Measurements from ENCODE around the gene C10orf143. TPM values are rescaled to one million over a fixed set of nuclear protein-coding genes. Genes with fewer than 3 reads are reported as not detected.

Gene C10orf143
- total and polyA plus RNA-seq, 7 donors: 1.4 to 9.6 (median 6.8) TPM

- intact Hi-C loops (cut with DNase I): no loop called here
These were observed 71.5 kb downstream of the C10orf143 start for GRCh38 chr10:130039141-130039540.

GRCh38 chr10:130038611-130039109, 72.0 kb downstream of the C10orf143 start:
- Histone ChIP-seq H3K27me3 (no peaks in the 10 kb centered on the region), H3K9me3 (no peaks in the 10 kb centered on the region), H3K4me3 (no peak overlapping the region), H3K4me1 (no peaks in the 10 kb centered on the region), H3K36me3 (no peaks in the 10 kb centered on the region), H3K27ac (no peak overlapping the region)
- peak; percentile 40 for DNase-seq
- WGBS, 2 donors: 81 to 85% methylated on average over 8 of the region's 8 CpGs
- intact Hi-C loops (cut with DNase I): no loop called here
- TF ChIP-seq, protein P1, sequence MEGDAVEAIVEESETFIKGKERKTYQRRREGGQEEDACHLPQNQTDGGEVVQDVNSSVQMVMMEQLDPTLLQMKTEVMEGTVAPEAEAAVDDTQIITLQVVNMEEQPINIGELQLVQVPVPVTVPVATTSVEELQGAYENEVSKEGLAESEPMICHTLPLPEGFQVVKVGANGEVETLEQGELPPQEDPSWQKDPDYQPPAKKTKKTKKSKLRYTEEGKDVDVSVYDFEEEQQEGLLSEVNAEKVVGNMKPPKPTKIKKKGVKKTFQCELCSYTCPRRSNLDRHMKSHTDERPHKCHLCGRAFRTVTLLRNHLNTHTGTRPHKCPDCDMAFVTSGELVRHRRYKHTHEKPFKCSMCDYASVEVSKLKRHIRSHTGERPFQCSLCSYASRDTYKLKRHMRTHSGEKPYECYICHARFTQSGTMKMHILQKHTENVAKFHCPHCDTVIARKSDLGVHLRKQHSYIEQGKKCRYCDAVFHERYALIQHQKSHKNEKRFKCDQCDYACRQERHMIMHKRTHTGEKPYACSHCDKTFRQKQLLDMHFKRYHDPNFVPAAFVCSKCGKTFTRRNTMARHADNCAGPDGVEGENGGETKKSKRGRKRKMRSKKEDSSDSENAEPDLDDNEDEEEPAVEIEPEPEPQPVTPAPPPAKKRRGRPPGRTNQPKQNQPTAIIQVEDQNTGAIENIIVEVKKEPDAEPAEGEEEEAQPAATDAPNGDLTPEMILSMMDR (IDR thresholded peaks at IDR 0.05): no peak
- TF ChIP-seq EP300 (IDR thresholded peaks at IDR 0.05): no peak
- no peak for TF ChIP-seq POLR2A (IDR thresholded peaks at IDR 0.05)
- no peak for TF ChIP-seq POLR2AphosphoS5 (IDR thresholded peaks at IDR 0.05)

More at GRCh38 chr10:130039141-130039540, 71.5 kb downstream of the C10orf143 start:
- H3K27me3 ChIP-seq: no peaks in the 10 kb centered on the region
- no peak overlapping the region for H3K27ac ChIP-seq
- H3K9me3 ChIP-seq: no peaks in the 10 kb centered on the region
- 67 to 77% methylated on average over 9 of the region's 9 CpGs for WGBS, 2 donors
- no peaks in the 10 kb centered on the region for H3K4me1 ChIP-seq
- peak; percentile 33 for DNase-seq
- H3K36me3 ChIP-seq: no peaks in the 10 kb centered on the region
- TF ChIP-seq, protein P1 (IDR thresholded peaks at IDR 0.05): no peak
- TF ChIP-seq POLR2A (IDR thresholded peaks at IDR 0.05) (no peak), POLR2AphosphoS5 (IDR thresholded peaks at IDR 0.05) (no peak), EP300 (IDR thresholded peaks at IDR 0.05) (no peak)
- H3K4me3 ChIP-seq: no peak overlapping the region

DNA sequence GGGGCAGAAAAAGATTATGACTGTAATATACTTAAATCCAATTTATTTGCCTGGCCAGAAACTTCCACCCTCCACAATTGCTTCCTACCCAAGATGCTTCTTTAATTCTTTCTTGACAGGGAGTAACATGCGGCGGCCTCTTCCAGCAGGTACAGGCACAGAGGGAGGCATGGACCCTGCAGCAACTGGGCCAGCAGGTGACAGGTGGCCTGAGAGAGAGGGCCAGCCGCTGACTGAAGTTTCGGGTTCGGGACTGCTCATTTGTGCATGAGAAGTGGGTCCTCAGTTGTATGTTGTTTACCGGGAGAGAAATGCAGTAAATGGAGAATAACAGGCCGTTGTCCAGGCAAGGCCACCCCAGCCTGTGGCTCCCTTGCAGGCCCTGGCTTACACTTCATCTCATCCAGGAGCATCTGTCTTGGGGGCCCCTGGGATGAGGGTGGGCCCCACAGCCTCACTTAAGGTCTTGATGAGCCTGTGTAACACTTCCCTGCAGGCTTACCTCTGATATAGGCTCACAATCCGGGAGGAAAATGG, 72.5 kb downstream of the C10orf143 start:
- H3K4me3 ChIP-seq: no peak overlapping the region
- H3K9me3 ChIP-seq: no peaks in the 10 kb centered on the region
- H3K36me3 ChIP-seq: no peaks in the 10 kb centered on the region
- TF ChIP-seq, protein P1 (IDR thresholded peaks at IDR 0.05): no peak
- TF ChIP-seq POLR2AphosphoS5 (IDR thresholded peaks at IDR 0.05): no peak
- H3K27me3 ChIP-seq: no peaks in the 10 kb centered on the region
- intact Hi-C loops (cut with DNase I): no loop called here
- H3K27ac ChIP-seq: no peak overlapping the region
- peak; percentile 20 for DNase-seq
- 86 to 88% methylated on average over 8 of the region's 8 CpGs for WGBS, 2 donors
- no peaks in the 10 kb centered on the region for H3K4me1 ChIP-seq

GRCh38 chr10:130037169-130037661, 73.4 kb downstream of the C10orf143 start:
- Histone ChIP-seq H3K4me3 (no peak overlapping the region), H3K4me1 (no peaks in the 10 kb centered on the region), H3K27me3 (no peaks in the 10 kb centered on the region), H3K9me3 (no peaks in the 10 kb centered on the region), H3K36me3 (no peaks in the 10 kb centered on the region), H3K27ac (no peak overlapping the region)
- 81 to 83% methylated on average over 14 of the region's 14 CpGs for WGBS, 2 donors
- TF ChIP-seq EP300 (IDR thresholded peaks at IDR 0.05): no peak
- TF ChIP-seq, protein P1 (IDR thresholded peaks at IDR 0.05): no peak
- no peak for TF ChIP-seq POLR2A (IDR thresholded peaks at IDR 0.05)
- no peak for TF ChIP-seq POLR2AphosphoS5 (IDR thresholded peaks at IDR 0.05)
- intact Hi-C loops (cut with DNase I): no loop called here
- DNase-seq: peak; percentile 53
